Prostate gland (tissue), 2 donors: Measurements from ENCODE around the gene PFN1.

Experiments
- CTCF ChIP-seq, 4 experiments: fragments of 200-600 bp in 2 of 4; fragments of 450-650 bp in 2 of 4; sonication (generic) in 2 of 4; IDR thresholded peaks; 1 replicate in 3 of 4; 2 replicates in 1 of 4; pipeline ENCODE4 v1.5.1; 2016 to 2019; ENCODE audit warnings: antibody characterized with exemption in 4 of 4, mild to moderate bottlenecking in 2 of 4, moderate library complexity in 2 of 4
- POLR2A ChIP-seq: fragments of 450-650 bp; IDR thresholded peaks from one replicate; pipeline ENCODE4 v1.6.1; 2016; ENCODE audit warnings: antibody characterized with exemption, mild to moderate bottlenecking
- POLR2AphosphoS5 ChIP-seq: sonication (generic); formaldehyde crosslinking; IDR thresholded peaks from one replicate; pipeline ENCODE4 v1.6.1; 2017; ENCODE audit warnings: antibody characterized with exemption

- TF ChIP-seq CTCF (IDR thresholded peaks at IDR 0.05) (no peak), POLR2A (no peak), POLR2AphosphoS5 (no peak)
Observed at GRCh38 chr17:4902540-4902939, 45.8 kb downstream of the PFN1 start.
